HEK293 (cell line): ENCODE measurements around the gene RIC8A.

ENCODE experiments used
- GLIS2 ChIP-seq: fragments of 450-650 bp; formaldehyde crosslinking; IDR thresholded peaks from 2 replicates; pipeline ENCODE4 v1.5.1; 2016; ENCODE audit warnings: missing biosample characterization, missing genetic modification characterization
- MYNN ChIP-seq: fragments of 450-650 bp; formaldehyde crosslinking; IDR thresholded peaks from 2 replicates; pipeline ENCODE4 v1.5.1; 2016; ENCODE audit warnings: missing biosample characterization, missing genetic modification characterization, borderline replicate concordance
- PRDM2 ChIP-seq: fragments of 450-650 bp; formaldehyde crosslinking; IDR thresholded peaks from 2 replicates; pipeline ENCODE4 v1.5.1; 2016; ENCODE audit warnings: missing biosample characterization, missing genetic modification characterization, borderline replicate concordance
- ZBTB6 ChIP-seq: fragments of 450-650 bp; formaldehyde crosslinking; IDR thresholded peaks from 2 replicates; pipeline ENCODE4 v1.5.1; 2017; ENCODE audit warnings: missing biosample characterization, missing genetic modification characterization
- ZFP3 ChIP-seq: fragments of 450-650 bp; formaldehyde crosslinking; IDR thresholded peaks from 2 replicates; pipeline ENCODE4 v1.5.1; 2016; ENCODE audit warnings: low read depth, missing biosample characterization, missing genetic modification characterization
- ZNF521 ChIP-seq: fragments of 450-650 bp; formaldehyde crosslinking; IDR thresholded peaks from 2 replicates; pipeline ENCODE4 v1.5.1; 2017; ENCODE audit warnings: missing biosample characterization, mild to moderate bottlenecking, missing genetic modification characterization
- ZNF837 ChIP-seq: fragments of 450-650 bp; formaldehyde crosslinking; IDR thresholded peaks from 2 replicates; pipeline ENCODE4 v1.5.1; 2016; ENCODE audit warnings: missing biosample characterization, missing genetic modification characterization
- ZSCAN30 ChIP-seq: fragments of 450-650 bp; IDR thresholded peaks from 2 replicates; pipeline ENCODE4 v1.5.1; 2018; ENCODE audit warnings: missing biosample characterization, mild to moderate bottlenecking, missing genetic modification characterization, moderate library complexity
- TF ChIP-seq, protein P1 (sequence below): fragments of 450-650 bp; formaldehyde crosslinking; IDR thresholded peaks from 2 replicates; pipeline ENCODE4 v1.5.1; 2017; ENCODE audit warnings: missing biosample characterization, missing genetic modification characterization
- TF ChIP-seq, protein P2 (sequence below): fragments of 450-650 bp; formaldehyde crosslinking; IDR thresholded peaks from 2 replicates; pipeline ENCODE4 v1.5.1; 2016; ENCODE audit warnings: missing biosample characterization, missing genetic modification characterization, low read depth
- TF ChIP-seq, protein P3 (sequence below): fragments of 450-650 bp; formaldehyde crosslinking; IDR thresholded peaks from 2 replicates; pipeline ENCODE4 v1.5.1; 2016; ENCODE audit warnings: missing biosample characterization, missing genetic modification characterization
- TF ChIP-seq, protein P4 (sequence below): fragments of 450-650 bp; formaldehyde crosslinking; IDR thresholded peaks from 2 replicates; pipeline ENCODE4 v1.5.1; 2017; ENCODE audit warnings: missing biosample characterization, mild to moderate bottlenecking, missing genetic modification characterization, moderate library complexity
- TF ChIP-seq, protein P5 (sequence below): fragments of 450-650 bp; formaldehyde crosslinking; IDR thresholded peaks from 2 replicates; pipeline ENCODE4 v1.5.1; 2017; ENCODE audit warnings: missing biosample characterization, missing genetic modification characterization

RIC8A gene

DNA sequence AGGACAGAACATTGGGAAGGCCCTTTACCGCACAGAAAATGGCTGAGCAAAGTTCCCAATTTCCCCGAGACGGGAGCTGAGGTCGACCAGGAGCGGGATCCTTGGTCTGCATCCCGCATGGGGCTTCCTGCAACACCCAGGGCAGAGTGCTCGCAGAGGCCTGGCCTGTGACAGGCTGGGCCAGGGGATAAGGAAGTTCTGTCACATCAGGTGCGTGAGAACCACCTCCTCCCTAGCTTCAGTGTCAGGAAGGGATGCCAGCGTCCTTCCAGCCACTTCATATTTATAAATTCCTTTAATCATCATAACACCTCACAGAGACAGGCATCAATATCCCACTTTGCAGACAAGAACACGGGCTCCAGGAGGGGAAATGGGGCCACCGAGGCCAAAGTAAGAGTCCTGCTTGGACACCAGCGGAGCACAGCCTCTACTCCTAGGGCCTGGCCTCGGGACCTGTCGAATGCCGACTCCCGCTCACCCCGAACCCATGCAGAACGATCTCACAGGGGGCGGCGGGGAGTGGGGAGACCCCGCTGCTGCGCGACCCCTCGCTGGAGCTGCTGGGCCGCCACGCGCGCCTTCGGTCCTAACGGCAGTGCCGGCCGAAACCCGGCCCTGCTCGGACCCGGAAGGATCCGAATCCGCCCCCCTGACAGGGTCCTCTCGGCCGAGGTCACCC is 841 bp upstream of the RIC8A start (continued):
- no peak for TF ChIP-seq PRDM2 (tag by site-specific recombination)
- no peak for TF ChIP-seq ZBTB6
- TF ChIP-seq ZNF837 (tag by site-specific recombination): no peak
- TF ChIP-seq, protein P1, sequence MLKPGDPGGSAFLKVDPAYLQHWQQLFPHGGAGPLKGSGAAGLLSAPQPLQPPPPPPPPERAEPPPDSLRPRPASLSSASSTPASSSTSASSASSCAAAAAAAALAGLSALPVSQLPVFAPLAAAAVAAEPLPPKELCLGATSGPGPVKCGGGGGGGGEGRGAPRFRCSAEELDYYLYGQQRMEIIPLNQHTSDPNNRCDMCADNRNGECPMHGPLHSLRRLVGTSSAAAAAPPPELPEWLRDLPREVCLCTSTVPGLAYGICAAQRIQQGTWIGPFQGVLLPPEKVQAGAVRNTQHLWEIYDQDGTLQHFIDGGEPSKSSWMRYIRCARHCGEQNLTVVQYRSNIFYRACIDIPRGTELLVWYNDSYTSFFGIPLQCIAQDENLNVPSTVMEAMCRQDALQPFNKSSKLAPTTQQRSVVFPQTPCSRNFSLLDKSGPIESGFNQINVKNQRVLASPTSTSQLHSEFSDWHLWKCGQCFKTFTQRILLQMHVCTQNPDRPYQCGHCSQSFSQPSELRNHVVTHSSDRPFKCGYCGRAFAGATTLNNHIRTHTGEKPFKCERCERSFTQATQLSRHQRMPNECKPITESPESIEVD (tag by site-specific recombination): no peak
- no peak for TF ChIP-seq ZFP3
- TF ChIP-seq MYNN: peak; percentile 12; the same call in 1 of the 2 replicates
- TF ChIP-seq ZSCAN30: 0 out of 2 replicates have a peak, but pooled peaks have one; percentile 16
- TF ChIP-seq, protein P2, sequence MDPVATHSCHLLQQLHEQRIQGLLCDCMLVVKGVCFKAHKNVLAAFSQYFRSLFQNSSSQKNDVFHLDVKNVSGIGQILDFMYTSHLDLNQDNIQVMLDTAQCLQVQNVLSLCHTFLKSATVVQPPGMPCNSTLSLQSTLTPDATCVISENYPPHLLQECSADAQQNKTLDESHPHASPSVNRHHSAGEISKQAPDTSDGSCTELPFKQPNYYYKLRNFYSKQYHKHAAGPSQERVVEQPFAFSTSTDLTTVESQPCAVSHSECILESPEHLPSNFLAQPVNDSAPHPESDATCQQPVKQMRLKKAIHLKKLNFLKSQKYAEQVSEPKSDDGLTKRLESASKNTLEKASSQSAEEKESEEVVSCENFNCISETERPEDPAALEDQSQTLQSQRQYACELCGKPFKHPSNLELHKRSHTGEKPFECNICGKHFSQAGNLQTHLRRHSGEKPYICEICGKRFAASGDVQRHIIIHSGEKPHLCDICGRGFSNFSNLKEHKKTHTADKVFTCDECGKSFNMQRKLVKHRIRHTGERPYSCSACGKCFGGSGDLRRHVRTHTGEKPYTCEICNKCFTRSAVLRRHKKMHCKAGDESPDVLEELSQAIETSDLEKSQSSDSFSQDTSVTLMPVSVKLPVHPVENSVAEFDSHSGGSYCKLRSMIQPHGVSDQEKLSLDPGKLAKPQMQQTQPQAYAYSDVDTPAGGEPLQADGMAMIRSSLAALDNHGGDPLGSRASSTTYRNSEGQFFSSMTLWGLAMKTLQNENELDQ (tag by site-specific recombination): no peak
- no peak for TF ChIP-seq ZNF521
- TF ChIP-seq GLIS2 (tag by site-specific recombination): peak; percentile 47; the same call in 1 of the 2 replicates
- TF ChIP-seq, protein P3, sequence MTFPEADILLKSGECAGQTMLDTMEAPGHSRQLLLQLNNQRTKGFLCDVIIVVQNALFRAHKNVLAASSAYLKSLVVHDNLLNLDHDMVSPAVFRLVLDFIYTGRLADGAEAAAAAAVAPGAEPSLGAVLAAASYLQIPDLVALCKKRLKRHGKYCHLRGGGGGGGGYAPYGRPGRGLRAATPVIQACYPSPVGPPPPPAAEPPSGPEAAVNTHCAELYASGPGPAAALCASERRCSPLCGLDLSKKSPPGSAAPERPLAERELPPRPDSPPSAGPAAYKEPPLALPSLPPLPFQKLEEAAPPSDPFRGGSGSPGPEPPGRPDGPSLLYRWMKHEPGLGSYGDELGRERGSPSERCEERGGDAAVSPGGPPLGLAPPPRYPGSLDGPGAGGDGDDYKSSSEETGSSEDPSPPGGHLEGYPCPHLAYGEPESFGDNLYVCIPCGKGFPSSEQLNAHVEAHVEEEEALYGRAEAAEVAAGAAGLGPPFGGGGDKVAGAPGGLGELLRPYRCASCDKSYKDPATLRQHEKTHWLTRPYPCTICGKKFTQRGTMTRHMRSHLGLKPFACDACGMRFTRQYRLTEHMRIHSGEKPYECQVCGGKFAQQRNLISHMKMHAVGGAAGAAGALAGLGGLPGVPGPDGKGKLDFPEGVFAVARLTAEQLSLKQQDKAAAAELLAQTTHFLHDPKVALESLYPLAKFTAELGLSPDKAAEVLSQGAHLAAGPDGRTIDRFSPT: no peak
- TF ChIP-seq, protein P4, sequence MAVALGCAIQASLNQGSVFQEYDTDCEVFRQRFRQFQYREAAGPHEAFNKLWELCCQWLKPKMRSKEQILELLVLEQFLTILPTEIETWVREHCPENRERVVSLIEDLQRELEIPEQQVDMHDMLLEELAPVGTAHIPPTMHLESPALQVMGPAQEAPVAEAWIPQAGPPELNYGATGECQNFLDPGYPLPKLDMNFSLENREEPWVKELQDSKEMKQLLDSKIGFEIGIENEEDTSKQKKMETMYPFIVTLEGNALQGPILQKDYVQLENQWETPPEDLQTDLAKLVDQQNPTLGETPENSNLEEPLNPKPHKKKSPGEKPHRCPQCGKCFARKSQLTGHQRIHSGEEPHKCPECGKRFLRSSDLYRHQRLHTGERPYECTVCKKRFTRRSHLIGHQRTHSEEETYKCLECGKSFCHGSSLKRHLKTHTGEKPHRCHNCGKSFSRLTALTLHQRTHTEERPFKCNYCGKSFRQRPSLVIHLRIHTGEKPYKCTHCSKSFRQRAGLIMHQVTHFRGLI (tag by site-specific recombination): no peak
- TF ChIP-seq, protein P5, sequence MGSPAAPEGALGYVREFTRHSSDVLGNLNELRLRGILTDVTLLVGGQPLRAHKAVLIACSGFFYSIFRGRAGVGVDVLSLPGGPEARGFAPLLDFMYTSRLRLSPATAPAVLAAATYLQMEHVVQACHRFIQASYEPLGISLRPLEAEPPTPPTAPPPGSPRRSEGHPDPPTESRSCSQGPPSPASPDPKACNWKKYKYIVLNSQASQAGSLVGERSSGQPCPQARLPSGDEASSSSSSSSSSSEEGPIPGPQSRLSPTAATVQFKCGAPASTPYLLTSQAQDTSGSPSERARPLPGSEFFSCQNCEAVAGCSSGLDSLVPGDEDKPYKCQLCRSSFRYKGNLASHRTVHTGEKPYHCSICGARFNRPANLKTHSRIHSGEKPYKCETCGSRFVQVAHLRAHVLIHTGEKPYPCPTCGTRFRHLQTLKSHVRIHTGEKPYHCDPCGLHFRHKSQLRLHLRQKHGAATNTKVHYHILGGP (tag by site-specific recombination): no peak
